Activated CD4-positive, alpha-beta memory T cell treated with anti-CD3 and anti-CD28 coated beads for 36 hours (primary cell): ENCODE results near the gene CCDC159. TPM values are rescaled to one million over a fixed set of nuclear protein-coding genes. Genes with fewer than 3 reads are reported as not detected.

Source experiments
- total RNA-seq, 2 experiments: library from RNA; stranded (reverse); gene quantifications; one replicate each; pipeline ENCODE4 v1.2.3, GENCODE V29; 2021

The CCDC159 gene
- total RNA-seq, 2 experiments from 2014 or later, result 16.0 to 18.0 TPM

Other genes starting within 250 kb of the CCDC159 start
- gene SPC24, start 190.7 kb upstream of the CCDC159 start, total RNA-seq, result 10 to 100 TPM; 64.1 to 70.3 TPM
- gene KANK2, start 149.0 kb upstream of the CCDC159 start, total RNA-seq, result 1 to 10 TPM; 2.0 to 2.5 TPM
- not detected for gene ANGPTL8, start 106.9 kb upstream of the CCDC159 start, total RNA-seq
- 1 to 10 TPM; 5.8 to 5.9 TPM for gene DOCK6, start 84.0 kb upstream of the CCDC159 start, total RNA-seq
- not detected for gene TSPAN16, start 50.4 kb upstream of the CCDC159 start, total RNA-seq
- 10 to 100 TPM; 12.5 to 14.4 TPM for gene RAB3D, start 6.9 kb upstream of the CCDC159 start, total RNA-seq
- 10 to 100 TPM; 31.1 to 33.2 TPM for gene TMEM205, start 251 bp upstream of the CCDC159 start, total RNA-seq
- 1 to 10 TPM; 3.6 to 4.7 TPM for gene PLPPR2, start 8.9 kb downstream of the CCDC159 start, total RNA-seq
- 1 to 10 TPM; 1.5 to 1.7 TPM for gene SWSAP1, start 28.1 kb downstream of the CCDC159 start, total RNA-seq
- 1 to 10 TPM; 8.6 to 9.0 TPM for gene EPOR, start 37.8 kb downstream of the CCDC159 start, total RNA-seq
- not detected for gene RGL3, start 72.8 kb downstream of the CCDC159 start, total RNA-seq
- gene ODAD3, start 88.6 kb downstream of the CCDC159 start, total RNA-seq, result under 1 TPM; 0.15 to 0.26 TPM
- gene PRKCSH, start 89.1 kb downstream of the CCDC159 start, total RNA-seq, result 100 to 1,000 TPM; 260 to 264 TPM
- not detected for gene ELAVL3, start 134.5 kb downstream of the CCDC159 start, total RNA-seq
- 10 to 100 TPM in 1 of 2 experiments, 1 to 10 TPM in 1; 8.4 to 10.3 TPM for gene ZNF653, start 159.3 kb downstream of the CCDC159 start, total RNA-seq
- gene ECSIT, start 182.6 kb downstream of the CCDC159 start, total RNA-seq, result 10 to 100 TPM; 34.9 to 36.6 TPM
- gene CNN1, start 192.3 kb downstream of the CCDC159 start, total RNA-seq, result not detected
- gene ELOF1, start 212.7 kb downstream of the CCDC159 start, total RNA-seq, result 10 to 100 TPM; 48.5 to 49.1 TPM
- 10 to 100 TPM; 10.2 to 12.3 TPM for gene ACP5, start 231.1 kb downstream of the CCDC159 start, total RNA-seq